CD4-positive, alpha-beta T cell treated with Interleukin-15 for 1 hour (primary cell): ENCODE measurements around the gene PRKCZ.
A peak's percentile ranks its signal among the peaks of the same experiment; 100 is the strongest.
"Not testable (repeated sequence)": the region's sequence is repeated elsewhere in the genome, so short reads cannot be mapped to it uniquely, and the experiment has no call there.

ENCODE experiments used
- DNase-seq: peaks from one replicate; pipeline ENCODE4 v3.0.0-alpha.2; 2020

Gene PRKCZ

DNA sequence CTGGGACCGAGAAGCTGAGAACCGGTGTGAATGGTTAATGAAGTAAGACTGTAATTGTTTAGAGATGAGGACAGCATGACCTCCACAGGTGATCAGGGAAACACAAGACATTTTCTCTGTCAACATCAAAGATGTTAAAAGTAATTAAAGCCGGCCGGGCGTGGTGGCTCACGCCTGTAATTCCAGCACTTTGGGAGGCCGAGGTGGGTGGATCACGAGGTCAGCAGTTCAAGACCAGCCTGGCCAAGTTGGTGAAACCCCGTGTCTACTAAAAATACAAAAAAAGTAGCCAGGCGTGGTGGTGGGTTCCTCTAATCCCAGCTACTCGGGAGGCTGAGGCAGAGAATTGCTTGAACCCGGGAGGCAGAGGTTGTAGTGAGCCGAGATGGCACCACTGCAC lies 88.9 kb downstream of the PRKCZ start:
- not testable (repeated sequence) for DNase-seq

DNA sequence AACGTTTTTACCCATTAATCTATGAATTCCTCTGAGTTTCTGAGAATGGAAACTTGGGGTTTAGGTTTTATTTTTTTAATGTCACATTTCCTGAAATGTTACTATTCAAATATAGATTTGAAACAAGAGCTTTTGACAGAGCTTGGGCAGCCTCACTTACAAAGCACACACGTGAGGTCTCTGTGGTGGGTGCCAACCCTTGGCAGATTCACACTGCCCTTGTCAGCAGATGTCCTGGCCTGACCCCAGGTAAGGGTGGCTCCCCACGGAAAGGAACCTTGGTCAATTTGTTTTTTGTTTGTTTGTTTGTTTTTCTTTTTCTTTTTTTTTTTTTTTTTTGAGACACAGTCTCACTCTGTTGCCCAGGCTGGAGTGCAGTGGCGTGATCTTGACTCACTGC lies 90.8 kb downstream of the PRKCZ start:
- DNase-seq: no peak

DNA sequence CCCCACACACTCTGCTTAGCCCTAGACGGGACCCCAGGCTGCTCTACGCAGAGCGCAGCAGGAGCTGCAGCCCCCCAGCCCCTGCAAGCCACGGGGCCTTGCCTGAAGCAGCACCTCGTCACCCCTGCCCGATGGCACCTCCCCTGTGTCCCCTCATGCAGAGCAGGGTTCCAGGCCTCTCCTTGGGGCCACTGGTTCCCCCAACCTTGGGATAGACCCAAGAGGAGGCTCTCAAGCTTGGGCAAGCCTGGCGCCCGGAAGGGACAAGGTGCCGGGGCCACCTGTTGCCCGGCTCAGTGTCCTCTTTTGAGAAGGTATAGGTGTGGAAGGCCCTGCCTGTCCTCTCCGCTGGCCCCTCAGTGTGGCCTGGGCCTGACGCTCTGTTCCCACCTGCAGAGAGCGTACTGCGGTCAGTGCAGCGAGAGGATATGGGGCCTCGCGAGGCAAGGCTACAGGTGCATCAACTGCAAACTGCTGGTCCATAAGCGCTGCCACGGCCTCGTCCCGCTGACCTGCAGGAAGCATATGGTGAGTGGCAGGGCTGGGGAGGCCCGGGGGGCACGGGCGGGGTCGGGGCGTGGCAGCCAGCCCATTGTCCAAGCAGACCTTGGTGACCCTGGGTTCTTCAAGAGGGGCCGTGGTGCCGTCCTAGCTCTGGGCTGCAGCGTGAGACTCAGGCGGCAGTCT lies 93.7 kb downstream of the PRKCZ start:
- no peak for DNase-seq

DNA sequence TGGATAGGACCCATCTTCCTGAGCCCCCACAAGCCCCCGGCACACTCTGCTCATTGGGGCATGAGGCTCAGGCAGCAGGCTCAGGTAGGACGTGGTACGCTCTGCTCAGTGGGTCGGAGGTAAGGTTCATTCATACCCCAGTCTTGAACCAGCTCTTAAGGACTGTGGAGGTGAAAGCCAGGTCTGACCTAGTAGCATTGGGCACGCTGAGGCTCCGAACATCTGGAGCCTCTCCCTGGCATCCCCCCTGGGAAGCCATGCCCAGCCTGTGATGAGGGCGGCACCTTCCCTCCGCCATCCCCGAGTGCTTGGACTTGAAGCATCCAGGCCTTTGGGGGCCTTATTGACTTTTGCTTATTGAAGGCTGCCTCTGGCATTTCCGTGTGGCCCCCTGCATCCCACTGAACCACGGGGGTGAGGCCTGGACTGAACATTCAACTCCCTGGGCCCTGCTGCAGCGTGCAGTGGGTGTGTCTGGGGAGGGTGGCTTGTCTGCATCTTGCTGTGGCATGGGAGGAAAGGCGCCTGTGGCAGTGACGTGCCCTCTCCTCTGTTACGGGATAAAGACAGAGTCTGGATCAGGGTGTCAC lies 94.4 kb downstream of the PRKCZ start:
- no peak for DNase-seq

DNA sequence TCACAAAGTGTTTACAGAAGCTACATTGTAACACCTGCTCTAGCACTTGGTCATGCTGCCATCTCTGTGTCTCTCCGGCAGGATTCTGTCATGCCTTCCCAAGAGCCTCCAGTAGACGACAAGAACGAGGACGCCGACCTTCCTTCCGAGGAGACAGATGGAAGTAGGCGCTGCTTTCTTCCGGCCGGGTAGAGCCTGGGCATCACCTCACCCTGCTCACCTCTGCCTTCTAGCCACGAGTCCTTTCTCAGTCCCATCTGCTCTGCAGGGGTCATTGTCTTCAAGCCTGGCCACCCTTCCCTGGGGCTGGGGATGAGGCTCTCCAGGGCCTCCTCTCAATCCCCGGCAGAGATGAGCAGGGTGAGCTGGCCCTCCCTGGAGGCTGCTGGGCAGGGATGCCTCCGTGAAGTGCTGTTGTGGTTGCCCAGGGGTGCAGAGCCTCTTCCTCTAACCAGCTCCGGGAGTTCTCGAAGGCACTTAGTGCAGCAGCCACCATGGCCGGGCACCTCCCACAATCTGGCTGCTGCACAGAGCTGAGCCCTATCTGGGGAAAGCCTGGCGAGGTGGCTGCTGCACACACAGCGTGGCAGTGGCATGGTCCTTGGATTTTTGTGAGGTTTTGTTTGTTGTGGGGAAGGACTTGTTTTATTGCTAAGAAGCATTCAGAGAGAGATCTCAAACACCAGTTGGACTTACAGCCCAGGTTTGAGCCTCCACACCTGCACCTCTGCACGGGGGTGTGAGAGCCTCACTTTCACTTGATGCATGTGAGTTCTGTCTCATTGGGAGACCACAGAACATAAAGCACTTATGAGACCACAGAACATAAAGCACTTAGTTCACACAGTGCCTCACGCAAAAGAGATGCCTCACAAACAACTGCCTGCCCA lies 96.0 kb downstream of the PRKCZ start:
- DNase-seq: no peak

DNA sequence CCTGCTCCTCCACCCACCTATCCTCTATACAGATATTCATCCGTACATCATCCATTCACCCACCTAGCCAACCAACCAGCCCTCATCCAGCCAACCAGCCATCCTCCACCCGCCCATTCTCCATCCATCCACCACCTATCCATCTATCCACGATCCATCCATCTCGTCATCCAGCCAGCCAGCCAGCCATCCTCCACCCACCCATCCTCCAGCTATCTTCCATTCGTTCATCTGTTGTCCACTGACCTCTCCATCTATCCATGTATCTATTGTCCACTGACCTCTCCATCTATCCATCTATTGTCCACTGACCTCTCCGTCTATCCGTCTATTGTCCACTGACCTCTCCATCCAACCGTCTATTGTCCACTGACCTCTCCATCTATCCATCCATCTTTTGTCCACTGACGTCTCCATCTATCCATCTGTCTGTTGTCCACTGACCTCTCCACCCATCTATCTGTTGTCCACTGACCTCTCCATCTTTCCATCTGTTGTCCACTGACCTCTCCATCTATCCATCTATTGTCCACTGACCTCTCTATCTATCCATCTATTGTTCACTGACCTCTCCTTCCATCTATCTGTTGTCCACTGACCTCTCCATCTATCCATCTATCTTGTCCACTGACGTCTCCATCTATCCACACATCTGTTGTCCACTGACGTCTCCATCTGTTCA lies 96.8 kb downstream of the PRKCZ start:
- DNase-seq: no peak

DNA sequence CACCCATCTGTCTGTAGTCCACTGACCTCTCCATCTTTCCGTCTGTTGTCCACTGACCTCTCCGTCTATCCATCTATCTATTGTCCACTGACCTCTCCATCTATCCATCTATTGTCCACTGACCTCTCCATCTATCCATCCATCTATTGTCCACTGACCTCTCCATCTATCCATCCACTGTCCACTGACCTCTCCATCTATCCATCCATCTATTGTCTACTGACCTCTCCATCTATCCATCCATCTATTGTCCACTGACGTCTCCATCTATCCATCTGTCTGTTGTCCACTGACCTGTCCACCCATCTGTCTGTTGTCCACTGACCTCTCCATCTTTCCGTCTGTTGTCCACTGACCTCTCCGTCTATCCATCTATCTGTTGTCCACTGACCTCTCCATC lies 97.7 kb downstream of the PRKCZ start:
- DNase-seq: not testable (repeated sequence)

DNA sequence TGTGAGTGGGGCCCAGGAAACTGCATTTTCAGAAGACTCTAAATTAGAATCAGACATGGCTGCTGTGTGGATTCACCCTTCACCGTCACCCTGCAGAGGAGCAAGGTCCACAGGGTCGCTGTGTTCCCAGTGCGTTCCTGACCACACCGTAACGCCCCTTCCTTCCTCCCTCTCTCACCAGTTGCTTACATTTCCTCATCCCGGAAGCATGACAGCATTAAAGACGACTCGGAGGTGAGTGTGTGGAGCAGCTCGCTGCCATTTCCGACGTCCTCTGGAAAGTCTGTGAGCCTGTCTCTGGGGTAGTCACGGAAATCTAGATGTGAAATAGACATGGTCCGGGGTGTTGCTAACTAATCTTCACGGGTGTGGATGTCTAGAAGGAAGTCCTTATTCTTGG lies 98.5 kb downstream of the PRKCZ start:
- DNase-seq: peak; percentile 81

DNA sequence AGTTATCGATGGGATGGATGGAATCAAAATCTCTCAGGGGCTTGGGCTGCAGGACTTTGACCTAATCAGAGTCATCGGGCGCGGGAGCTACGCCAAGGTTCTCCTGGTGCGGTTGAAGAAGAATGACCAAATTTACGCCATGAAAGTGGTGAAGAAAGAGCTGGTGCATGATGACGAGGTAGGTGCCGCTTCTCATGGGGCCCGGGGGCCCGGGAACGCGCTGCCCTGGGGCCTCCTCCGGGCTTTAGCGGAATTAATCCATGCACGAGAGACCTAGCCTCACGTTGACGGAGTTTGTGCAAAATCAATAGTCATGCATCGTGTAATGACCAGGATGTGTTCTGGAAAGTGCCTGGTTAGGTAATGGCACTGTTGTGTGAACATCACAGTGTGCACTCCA lies 100.6 kb downstream of the PRKCZ start:
- no peak for DNase-seq

DNA sequence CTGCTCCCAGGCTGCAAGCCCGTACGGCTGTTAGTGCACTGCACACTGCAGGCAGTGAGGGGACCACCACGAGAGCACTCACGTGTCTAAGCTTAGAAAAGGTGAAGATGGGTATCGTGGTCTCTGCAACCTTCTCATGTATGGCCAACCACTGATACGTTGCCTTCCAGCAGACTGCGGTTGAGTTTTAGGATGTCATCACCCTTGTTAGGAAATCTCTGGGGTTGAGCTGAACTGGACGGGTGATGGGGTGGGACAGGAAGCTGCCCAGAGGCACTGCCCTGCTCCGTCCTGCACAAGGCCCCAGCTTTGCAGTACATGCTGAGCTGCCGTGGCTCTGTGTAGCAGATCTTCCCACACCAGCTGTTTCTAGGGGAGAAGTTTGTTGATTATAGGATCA lies 101.0 kb downstream of the PRKCZ start:
- peak; percentile 67 for DNase-seq

DNA sequence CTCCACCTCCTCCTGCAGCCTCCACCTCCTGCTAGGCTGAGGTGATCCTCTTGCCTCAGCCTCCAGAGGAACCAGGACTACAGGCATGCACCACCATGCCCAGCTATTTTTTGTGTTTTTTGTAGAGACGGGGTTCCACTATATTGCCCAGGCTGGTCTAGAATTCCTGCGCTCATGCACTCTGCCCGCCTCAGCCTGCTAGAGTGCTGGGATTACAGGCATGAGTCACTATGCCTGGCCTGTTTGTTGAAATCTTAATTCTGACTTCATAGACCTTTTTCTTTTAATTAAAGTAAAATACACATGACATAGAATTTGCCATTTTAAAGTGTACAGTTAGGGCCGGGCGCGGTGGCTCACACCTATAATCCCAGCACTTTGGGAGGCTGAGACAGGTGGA lies 101.7 kb downstream of the PRKCZ start:
- DNase-seq: no peak

DNA sequence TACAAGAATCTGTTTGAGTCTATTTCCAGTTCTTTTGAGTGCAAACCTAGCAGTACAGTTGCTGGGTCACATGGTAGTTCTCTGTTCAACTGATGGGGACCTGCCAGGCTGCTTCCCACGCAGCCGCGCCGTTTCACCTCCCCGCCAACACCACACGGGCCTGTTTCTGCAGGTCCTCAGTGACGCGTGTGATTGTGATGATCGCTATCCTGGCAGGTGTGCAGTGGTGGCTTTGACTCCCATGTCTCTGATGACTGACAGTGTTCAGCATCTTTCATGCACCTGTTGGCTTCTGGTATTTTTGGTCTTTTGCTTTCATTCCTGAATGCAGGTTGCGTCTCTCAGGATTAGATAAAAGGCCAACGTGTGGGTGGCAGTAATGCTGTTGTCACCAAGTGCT lies 102.7 kb downstream of the PRKCZ start:
- DNase-seq: no peak

DNA sequence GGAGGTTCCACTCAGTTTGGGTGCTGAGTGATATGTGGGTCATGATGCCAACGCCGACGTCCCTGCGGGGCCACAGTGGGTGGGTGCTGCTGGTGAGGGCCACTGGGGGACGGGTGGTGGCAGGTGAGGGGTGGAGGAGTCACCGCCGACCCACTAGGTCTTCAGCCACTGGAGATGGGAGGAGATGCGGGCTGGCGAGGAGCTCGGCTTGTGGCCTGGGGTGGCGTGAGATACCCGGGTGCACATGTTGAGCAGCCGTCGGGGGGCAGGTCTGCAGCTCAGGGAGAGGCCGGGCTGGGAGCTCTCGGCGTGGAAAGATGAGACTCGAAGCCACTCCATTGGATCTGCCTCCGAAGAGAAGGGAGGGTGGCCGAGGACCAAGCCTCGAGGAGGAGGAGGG lies 103.8 kb downstream of the PRKCZ start:
- no peak for DNase-seq

DNA sequence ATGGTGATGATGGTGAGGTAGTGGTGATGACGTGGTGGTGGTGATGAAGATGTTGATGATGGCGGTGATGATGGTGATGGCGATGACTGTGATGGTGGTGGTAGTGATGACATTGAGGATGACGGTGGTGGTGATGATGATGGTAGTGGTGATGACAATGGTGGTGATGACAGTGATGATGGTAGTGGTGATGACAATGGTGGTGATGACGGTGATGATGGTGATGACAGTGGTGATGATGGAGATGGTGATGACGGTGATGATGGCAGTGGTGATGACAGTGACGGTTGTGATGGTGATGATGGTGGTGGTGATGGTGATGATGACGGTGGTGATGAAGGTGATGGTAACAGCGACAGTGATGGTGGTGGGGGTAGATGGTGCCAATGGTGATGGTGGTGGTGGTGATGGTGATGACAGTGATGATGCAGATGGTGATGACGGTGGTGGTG lies 105.0 kb downstream of the PRKCZ start:
- no peak for DNase-seq

DNA sequence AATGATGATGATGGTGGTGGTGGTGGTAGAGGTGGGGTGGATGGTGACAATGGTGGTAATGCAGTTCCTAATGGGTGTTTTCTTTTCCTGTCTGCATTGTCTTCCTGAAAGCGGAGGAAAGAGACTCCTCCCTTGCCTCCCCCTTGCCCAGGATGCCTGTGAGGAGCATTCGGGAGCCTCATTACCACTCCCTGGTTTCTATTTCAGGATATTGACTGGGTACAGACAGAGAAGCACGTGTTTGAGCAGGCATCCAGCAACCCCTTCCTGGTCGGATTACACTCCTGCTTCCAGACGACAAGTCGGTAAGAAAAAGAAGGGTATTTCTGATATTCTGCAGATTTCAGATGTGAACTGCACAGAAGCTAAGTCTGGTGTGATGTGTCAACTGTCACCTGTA lies 105.6 kb downstream of the PRKCZ start:
- DNase-seq: no peak

DNA sequence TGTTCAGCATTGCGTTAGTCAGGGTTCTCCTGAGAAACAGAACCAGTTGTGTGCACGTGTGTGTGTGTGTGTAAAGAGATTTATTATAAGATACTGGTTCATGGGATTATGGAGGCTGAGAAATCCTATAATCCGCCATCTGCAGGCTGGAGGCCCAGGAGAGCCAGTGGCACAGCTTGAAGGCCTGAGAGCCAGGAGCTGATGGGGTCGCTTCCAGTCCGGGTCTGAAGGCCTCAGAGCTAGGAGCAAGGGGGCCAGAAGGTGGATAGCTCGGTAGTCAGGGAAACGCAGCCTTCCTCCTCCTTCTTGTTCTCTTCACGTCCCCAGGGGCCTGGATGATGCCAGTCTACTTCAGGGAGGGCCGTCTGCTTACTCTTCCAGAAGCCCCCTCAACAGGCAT lies 106.7 kb downstream of the PRKCZ start:
- no peak for DNase-seq

DNA sequence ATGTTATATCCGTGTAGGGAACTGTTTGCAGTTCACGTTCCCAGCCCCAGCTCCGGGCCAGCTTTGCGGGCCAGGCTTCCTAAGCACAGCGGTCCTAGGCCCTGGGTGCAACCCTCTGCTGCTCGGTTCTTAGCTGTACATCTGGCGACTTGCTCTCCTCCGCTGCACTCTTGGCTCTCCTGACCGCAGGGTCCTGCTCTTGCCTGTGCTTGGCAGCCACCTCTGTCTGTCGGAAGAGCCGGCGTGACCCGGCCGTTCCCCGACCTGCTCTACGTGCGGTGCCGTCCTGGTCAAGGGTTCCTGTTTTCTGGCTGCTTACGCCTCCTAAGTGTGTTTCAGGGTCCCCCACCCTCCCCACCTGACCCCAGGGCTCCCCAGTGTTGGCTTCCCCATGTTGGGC lies 107.6 kb downstream of the PRKCZ start:
- DNase-seq: no peak

DNA sequence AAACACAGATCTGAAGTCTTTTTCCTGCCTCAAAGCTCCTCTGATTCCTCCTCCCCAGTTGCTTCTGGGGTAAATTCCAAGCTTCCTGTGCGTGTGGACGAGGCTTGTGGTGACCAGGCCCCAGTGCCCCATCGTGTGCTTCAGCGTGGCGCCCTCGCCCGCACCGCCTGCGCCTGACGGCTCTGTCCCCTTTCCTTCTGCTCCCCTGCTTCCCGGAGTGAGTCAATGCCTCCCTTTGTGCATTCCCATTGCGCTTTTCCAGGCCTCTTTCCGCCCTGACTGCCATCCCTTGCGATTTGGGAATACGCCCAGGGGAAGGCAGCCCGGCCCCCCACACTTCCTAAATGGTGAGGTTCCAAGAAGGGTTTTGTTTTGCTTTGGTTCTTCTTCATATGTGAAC lies 108.1 kb downstream of the PRKCZ start:
- no peak for DNase-seq

DNA sequence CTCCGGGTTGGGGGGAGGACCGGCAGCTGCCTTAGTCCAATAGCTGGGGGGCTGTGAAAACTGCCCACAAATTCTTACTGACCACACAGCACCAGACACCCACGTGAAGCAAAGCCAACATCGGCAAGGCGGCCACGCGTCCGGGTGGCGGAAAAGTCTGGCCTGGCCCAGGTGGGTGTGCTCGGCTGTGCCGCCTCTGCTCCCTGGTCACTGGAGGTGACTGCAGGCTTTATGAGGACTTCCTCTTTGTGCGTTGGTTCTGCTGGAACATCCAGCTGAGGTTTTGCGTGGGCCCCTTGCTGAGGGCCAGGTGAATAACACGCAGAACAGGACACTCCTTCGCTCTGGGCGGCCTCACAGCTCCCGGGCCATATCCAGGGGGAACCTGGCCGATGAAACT lies 108.9 kb downstream of the PRKCZ start:
- DNase-seq: no peak

DNA sequence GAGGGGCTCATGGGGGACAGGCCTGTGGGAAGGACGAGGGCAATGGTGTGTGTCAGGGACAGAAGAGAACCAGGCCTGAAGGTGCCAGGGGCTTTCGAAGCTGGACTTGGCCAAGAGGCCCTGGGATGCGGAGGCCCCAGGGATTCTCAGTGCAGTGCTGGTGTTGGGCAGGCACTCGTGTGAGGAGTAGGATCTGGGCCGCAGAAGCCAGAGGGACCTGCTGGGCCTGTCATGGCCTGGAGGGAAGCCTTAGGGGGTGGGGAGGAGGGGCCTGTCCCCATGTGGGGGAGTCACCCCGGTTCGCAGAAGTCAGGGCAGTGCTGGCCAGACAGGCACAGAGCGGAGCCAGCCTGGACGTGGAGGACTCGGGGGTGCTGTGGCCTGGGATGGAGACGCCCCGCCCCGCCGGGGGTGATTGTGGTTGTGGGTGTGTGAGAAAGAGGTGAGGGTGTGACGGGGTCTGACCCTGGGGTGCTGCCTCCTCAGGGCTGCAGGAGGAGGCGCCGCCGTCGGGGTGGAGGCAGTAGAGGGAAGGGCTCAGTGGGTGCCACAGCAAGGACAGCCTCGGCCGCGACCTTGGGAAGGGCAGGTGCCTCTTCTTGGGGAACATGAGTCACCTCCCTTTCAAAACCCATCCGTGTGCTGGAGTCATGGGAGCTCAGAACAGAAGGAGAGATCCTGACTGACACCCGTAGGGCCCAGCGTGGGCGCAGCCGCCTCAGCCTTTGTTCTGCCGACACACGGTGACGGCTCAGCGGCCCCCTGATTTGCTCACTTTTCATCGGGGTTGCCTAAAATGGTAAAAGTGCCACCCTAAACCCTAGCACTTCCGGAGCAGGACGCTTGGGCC lies 110.5 kb downstream of the PRKCZ start:
- no peak for DNase-seq

DNA sequence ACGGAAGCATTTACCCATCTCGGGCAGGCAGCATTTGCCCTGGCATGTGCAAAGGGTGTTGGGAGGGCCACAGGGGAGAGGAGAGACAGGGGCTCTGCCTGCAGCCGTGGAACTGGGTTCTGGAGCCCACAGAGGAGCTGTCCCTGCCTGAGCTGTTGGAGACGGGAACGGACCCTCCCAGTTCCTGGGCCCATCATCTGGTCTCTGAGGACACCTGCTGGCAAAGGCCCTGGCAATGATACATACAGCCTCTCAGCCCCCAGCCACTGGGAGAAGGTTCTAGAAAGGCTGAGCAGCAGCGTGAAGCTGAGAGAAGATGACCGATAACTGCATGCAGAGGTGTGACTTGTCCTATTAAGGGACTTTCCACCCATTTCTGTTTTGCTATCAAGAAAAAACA lies 113.0 kb downstream of the PRKCZ start:
- DNase-seq: no peak

DNA sequence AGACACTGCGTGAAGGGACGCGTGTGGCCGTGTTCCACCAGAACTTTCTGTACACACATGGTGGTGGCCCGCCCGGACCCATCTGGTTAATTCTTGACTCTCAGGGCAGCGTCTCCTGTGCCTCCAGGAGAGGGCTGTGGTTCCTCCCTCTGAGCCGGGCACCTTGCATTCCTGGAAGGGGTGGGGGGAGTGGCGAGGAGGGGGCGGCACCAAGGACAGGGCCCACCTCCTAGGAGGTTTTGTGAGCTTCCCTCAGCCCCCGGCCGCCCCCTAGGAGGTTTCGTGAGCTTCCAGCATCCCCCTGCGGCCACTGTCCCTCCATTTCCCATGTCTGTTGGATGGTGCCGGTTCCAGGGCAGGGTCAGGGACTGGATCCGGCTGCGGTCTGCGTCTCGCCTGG lies 115.4 kb downstream of the PRKCZ start:
- no peak for DNase-seq

DNA sequence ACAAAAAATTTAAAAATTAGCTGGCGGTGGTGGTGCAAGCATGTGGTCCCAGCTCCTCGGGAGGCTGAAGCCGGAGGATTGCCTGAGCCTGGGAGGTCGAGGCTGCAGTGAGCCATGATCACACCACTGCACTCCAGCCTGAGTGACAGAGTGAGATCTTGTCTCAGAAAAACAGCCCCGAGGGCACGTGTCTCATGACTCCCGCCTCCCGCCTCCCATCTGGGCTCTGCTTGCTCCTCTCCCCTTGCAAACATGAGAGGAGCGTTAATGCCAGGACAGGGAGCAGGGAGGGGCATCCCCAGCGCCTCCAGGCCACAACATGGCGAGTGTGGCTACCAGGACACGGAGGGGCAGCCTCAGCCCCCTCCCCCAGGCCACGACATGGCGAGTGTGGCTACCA lies 116.0 kb downstream of the PRKCZ start:
- no peak for DNase-seq
